B cell (primary cell): ENCODE measurements around the gene SRCAP. TPM values are rescaled to one million over a fixed set of nuclear protein-coding genes. Genes with fewer than 3 reads are reported as not detected.

ENCODE experiments used
- ATAC-seq: fragments of 200-7000 bp; cut with Tn5 transposase; one replicate; pipeline ENCODE4 v1.10.0; 2021; ENCODE audit warnings: low read depth, mild to moderate bottlenecking, moderate number of reproducible peaks, moderate library complexity
- CTCF ChIA-PET: fragments of 350-600 bp; sonication (Branson Sonifier 250); formaldehyde crosslinking; loops from one replicate; lab custom pipeline; 2021; ENCODE audit warnings: antibody characterized with exemption, inconsistent platforms; lab: Charles Lee
- POLR2A ChIA-PET: fragments of 350-600 bp; sonication (Branson Sonifier 250); formaldehyde crosslinking; loops from one replicate; lab custom pipeline; 2021; ENCODE audit warnings: antibody characterized with exemption; lab: Charles Lee
- DNase-seq: peaks from one replicate; pipeline ENCODE4 v3.0.0; 2013
- H2AFZ ChIP-seq: 2 replicates; pipeline ENCODE4 v1.6.1; 2012; ENCODE audit warnings: mild to moderate bottlenecking, low read depth, low read length; ENCODE audit not compliant: insufficient read depth, poor library complexity, severe bottlenecking
- H3K27ac ChIP-seq, 2 donors: 1 replicate in 1 of 2; 2 replicates in 1 of 2; pipeline ENCODE4 v1.5.1; 2012 to 2013; ENCODE audit warnings: low read length in 2 of 2, mild to moderate bottlenecking in 2 of 2, moderate library complexity in 1 of 2
- H3K27me3 ChIP-seq, 4 experiments: fragments of 200-600 bp in 1 of 4; sonication (generic) in 1 of 4; replicated peaks in 1 of 4; 1 replicate in 2 of 4; 2 replicates in 2 of 4; pipeline versions ENCODE4 v1.6.1 to v1.7.0; 2013 to 2016; ENCODE audit warnings: low read length in 3 of 4, mild to moderate bottlenecking in 2 of 4, mixed read lengths in 1 of 4, moderate library complexity in 1 of 4; ENCODE audit not compliant: insufficient read depth in 4 of 4, control insufficient read depth in 3 of 4; ENCODE audit errors: control extremely low read depth in 1 of 4
- H3K36me3 ChIP-seq, 2 experiments: replicated peaks in 1 of 2; 1 replicate in 1 of 2; 2 replicates in 1 of 2; pipeline versions ENCODE4 v1.6.1 to v1.7.1; 2013; ENCODE audit warnings: low read length in 1 of 2; ENCODE audit not compliant: insufficient read depth in 2 of 2, control insufficient read depth in 1 of 2; ENCODE audit errors: control extremely low read depth in 1 of 2, extremely low read depth in 1 of 2
- H3K4me1 ChIP-seq, 2 donors: fragments of 200-600 bp in 1 of 2; sonication (generic) in 1 of 2; 1 replicate in 1 of 2; 2 replicates in 1 of 2; pipeline versions ENCODE4 v1.5.1 to v1.6.1; 2013 to 2017; ENCODE audit warnings: low read length in 2 of 2; ENCODE audit not compliant: control insufficient read depth in 2 of 2, insufficient read depth in 2 of 2
- H3K4me2 ChIP-seq: replicated peaks from 2 replicates; pipeline ENCODE3; 2012; ENCODE audit warnings: mild to moderate bottlenecking, low read depth, low read length; ENCODE audit not compliant: poor library complexity, severe bottlenecking
- H3K4me3 ChIP-seq, 5 experiments: fragments of 200-600 bp in 1 of 5; sonication (generic) in 1 of 5; 1 replicate in 3 of 5; 2 replicates in 2 of 5; pipeline versions ENCODE4 v1.5.1 to v1.7.0; 2011 to 2016; ENCODE audit warnings: low read length in 4 of 5, mild to moderate bottlenecking in 4 of 5, low read depth in 2 of 5, control low read depth in 1 of 5, moderate library complexity in 1 of 5; ENCODE audit not compliant: insufficient read depth in 1 of 5; ENCODE audit errors: control extremely low read depth in 1 of 5, extremely low read depth in 1 of 5
- H3K79me2 ChIP-seq: fragments of 200-600 bp; sonication (generic); one replicate; pipeline ENCODE4 v1.6.0; 2016; ENCODE audit warnings: low read length; ENCODE audit not compliant: control insufficient read depth, insufficient read depth
- H3K9ac ChIP-seq: fragments of 200-600 bp; sonication (generic); 2 replicates; pipeline ENCODE4 v1.6.1; 2017; ENCODE audit warnings: mild to moderate bottlenecking, low read length, moderate library complexity
- H3K9me3 ChIP-seq, 3 donors: one replicate each; pipeline versions ENCODE4 v1.6.1 to v1.7.1; 2013; ENCODE audit warnings: low read length in 2 of 3; ENCODE audit not compliant: control insufficient read depth in 2 of 3, insufficient read depth in 1 of 3; ENCODE audit errors: control extremely low read depth in 1 of 3
- H4K20me1 ChIP-seq: 2 replicates; pipeline ENCODE4 v1.6.0; 2012; ENCODE audit warnings: mild to moderate bottlenecking, low read length; ENCODE audit not compliant: insufficient read depth, control insufficient read depth, poor library complexity, severe bottlenecking
- H3K27ac Mint-ChIP-seq: one replicate; pipeline ENCODE4 v1.8.0; 2021; ENCODE audit warnings: mixed read lengths
- H3K27me3 Mint-ChIP-seq: one replicate; pipeline ENCODE4 v1.8.0; 2021; ENCODE audit warnings: mixed read lengths
- H3K4me1 Mint-ChIP-seq: one replicate; pipeline ENCODE4 v1.8.0; 2021; ENCODE audit warnings: mixed read lengths
- H3K4me3 Mint-ChIP-seq: one replicate; pipeline ENCODE4 v1.8.0; 2021; ENCODE audit warnings: mixed read lengths
- H3K9me3 Mint-ChIP-seq: one replicate; pipeline ENCODE4 v1.8.0; 2022; ENCODE audit warnings: mixed read lengths; ENCODE audit not compliant: insufficient read depth
- CTCF ChIP-seq: fragments of 200-600 bp; IDR thresholded peaks from one replicate; pipeline ENCODE4 v1.8.0; 2022; ENCODE audit warnings: antibody characterized with exemption, mild to moderate bottlenecking
- EZH2 ChIP-seq: IDR thresholded peaks from 2 replicates; pipeline ENCODE4 v1.6.1; 2012; ENCODE audit warnings: borderline replicate concordance, low read depth, mild to moderate bottlenecking, moderate library complexity, low read length; ENCODE audit not compliant: insufficient read depth, poor library complexity, severe bottlenecking
- WGBS: methylation state at CpG from one replicate; pipeline ENCODE4 v1.1.5; 2013; ENCODE audit warnings: missing lambda C conversion rate; ENCODE audit not compliant: insufficient coverage; 5-methylcytosine and 5-hydroxymethylcytosine counted together
- intact Hi-C: fragments of 100-400 bp; cut with micrococcal nuclease; formaldehyde crosslinking; loops from one replicate; pipeline ENCODE4 v1.10.0; 2022
- polyA plus RNA-seq: library from polyadenylated mRNA; depleted of rRNA; stranded (reverse); fragments of >200 nt; gene quantifications from 2 replicates; pipeline ENCODE4 v1.2.3, GENCODE V29; 2012
- total RNA-seq, 2 donors: library from RNA; stranded (reverse); fragments of 120-200 nt in 1 of 2; gene quantifications; 1 replicate in 1 of 2; 2 replicates in 1 of 2; pipeline versions ENCODE4 v1.2.3 to v1.2.4, GENCODE V29; 2013 to 2022

SRCAP gene
- total and polyA plus RNA-seq, 2 donors (not counting 1 experiment from before 2014, with no cell fraction given): 20.9 to 145 TPM

- Histone ChIP-seq H3K36me3 (peaks cover 0 to 25% of the 10 kb centered on the region in 2 experiments), H3K27ac (no peak overlapping the region), H3K4me3 (peak overlapping the region in 4 of 5 experiments; percentile 62 to 84 (median 76)), H3K9me3 (no peaks in the 10 kb centered on the region), H2AFZ (peak overlapping the region; percentile 87), H4K20me1 (no peaks in the 10 kb centered on the region), H3K4me1 (peaks cover 3 to 5% of the 10 kb centered on the region in 2 donors), H3K27me3 (no peaks in the 10 kb centered on the region), H3K9ac (peak overlapping the region; percentile 81), H3K79me2 (peaks cover 9% of the 10 kb centered on the region), H3K4me2 (peak overlapping the region; percentile 89)
- Mint-ChIP-seq H3K27ac (peak overlapping the region; percentile 83), H3K27me3 (no peaks in the 10 kb centered on the region), H3K4me3 (peak overlapping the region; percentile 92), H3K9me3 (no peaks in the 10 kb centered on the region), H3K4me1 (peaks cover 19% of the 10 kb centered on the region)
- CTCF ChIA-PET: interaction anchor here (1.2 to 1.3 kb wide), 3 partner anchors 27 to 394 kb away, joined by 3 read pairs; no protein-coding TSS in a partner anchor
- TF ChIP-seq EZH2 (no peak), CTCF (no peak)
- peak; percentile 1 for ATAC-seq
- DNase-seq: peak; percentile 37
- intact Hi-C loops: loop anchor here (1.0 to 2.0 kb wide), 8 partner anchors 13 to 190 kb away; partner anchors contain the start of genes CFAP119, FBRS, RNF40 and ZNF764
- WGBS: 13% methylated on average over 26 of the region's 36 CpGs
- POLR2A ChIA-PET: interaction anchor here (0.5 to 1.7 kb wide), 13 partner anchors 8 to 788 kb away, joined by 3 to 9 read pairs (median 4); partner anchors contain the start of genes CFAP119 and SRCAP
These were observed 49.9 kb downstream of the SRCAP start for GRCh38 chr16:30748634-30749445.

- H3K4me3 Mint-ChIP-seq: peak overlapping the region; percentile 60
- H3K36me3 ChIP-seq: peaks cover 0 to 30% of the 10 kb centered on the region in 2 experiments
- no peaks in the 10 kb centered on the region for H3K27me3 Mint-ChIP-seq
- intact Hi-C loops: no loop called here
- no peak overlapping the region for H3K27ac ChIP-seq
- H3K79me2 ChIP-seq: peaks cover 9% of the 10 kb centered on the region
- H3K4me3 ChIP-seq: no peak overlapping the region
- no peaks in the 10 kb centered on the region for H3K27me3 ChIP-seq
- H3K9ac ChIP-seq: no peak overlapping the region
- no peaks in the 10 kb centered on the region for H4K20me1 ChIP-seq
- H3K4me2 ChIP-seq: no peak overlapping the region
- no peak for ATAC-seq
- H3K4me1 Mint-ChIP-seq: peaks cover 19% of the 10 kb centered on the region
- peaks cover 3 to 5% of the 10 kb centered on the region in 2 donors for H3K4me1 ChIP-seq
- no peak for DNase-seq
- 97% methylated on average over 4 of the region's 4 CpGs for WGBS
- H3K27ac Mint-ChIP-seq: no peak overlapping the region
- CTCF ChIA-PET: no interaction called here
- H3K9me3 ChIP-seq: no peaks in the 10 kb centered on the region
- no peak for TF ChIP-seq EZH2
- no peak for TF ChIP-seq CTCF
- H3K9me3 Mint-ChIP-seq: no peaks in the 10 kb centered on the region
- POLR2A ChIA-PET: no interaction called here
- H2AFZ ChIP-seq: no peak overlapping the region
These were observed 51.2 kb downstream of the SRCAP start for GRCh38 chr16:30750201-30750600.
